HepG2 (cell line): ENCODE data around the gene VSTM5. TPM values are rescaled to one million over a fixed set of nuclear protein-coding genes. Genes with fewer than 3 reads are reported as not detected.
A peak's percentile ranks its signal among the peaks of the same experiment; 100 is the strongest.

Experiments
- ARNTL ChIP-seq: sonication (generic); formaldehyde crosslinking; IDR thresholded peaks from 2 replicates; pipeline ENCODE4 v1.4.0; 2020; ENCODE audit warnings: mild to moderate bottlenecking, missing genetic modification reagents
- ATF7 ChIP-seq, 2 experiments: fragments of 450-650 bp in 1 of 2; sonication (generic) in 1 of 2; formaldehyde crosslinking in 1 of 2; IDR thresholded peaks; 2 replicates each; pipeline versions ENCODE4 v1.4.0 to v1.6.1; 2016 to 2020; ENCODE audit warnings: antibody characterized with exemption in 1 of 2, mild to moderate bottlenecking in 1 of 2, missing genetic modification reagents in 1 of 2
- FOXA1 ChIP-seq, 2 experiments: fragments of 450-650 bp in 1 of 2; sonication (generic) in 1 of 2; formaldehyde crosslinking in 1 of 2; IDR thresholded peaks; 2 replicates each; pipeline versions ENCODE4 v1.4.0 to v1.6.1; 2016 to 2020; ENCODE audit warnings: missing genetic modification reagents in 1 of 2
- FOXC1 ChIP-seq: sonication (generic); formaldehyde crosslinking; IDR thresholded peaks from 2 replicates; pipeline ENCODE4 v1.8.0; 2022; ENCODE audit warnings: mild to moderate bottlenecking, missing genetic modification reagents, borderline replicate concordance
- GATA4 ChIP-seq: sonication (generic); IDR thresholded peaks from 2 replicates; pipeline ENCODE4 v1.6.1; 2016; ENCODE audit warnings: antibody characterized with exemption, low read depth, borderline replicate concordance
- MAZ ChIP-seq, 2 experiments: sonication (generic) in 1 of 2; formaldehyde crosslinking in 1 of 2; IDR thresholded peaks; 2 replicates each; pipeline versions ENCODE4 v1.5.0 to v1.6.1; 2012 to 2020; ENCODE audit warnings: low read depth in 2 of 2, mild to moderate bottlenecking in 2 of 2, borderline replicate concordance in 1 of 2, improper control_type of control experiment in 1 of 2, low read length in 1 of 2, missing genetic modification reagents in 1 of 2, moderate library complexity in 1 of 2
- MBD4 ChIP-seq: IDR thresholded peaks from 2 replicates; pipeline ENCODE4 v1.6.1; 2012; ENCODE audit warnings: low read length, inconsistent platforms, borderline replicate concordance
- MTA1 ChIP-seq: sonication (generic); formaldehyde crosslinking; IDR thresholded peaks from 2 replicates; pipeline ENCODE4 v1.4.0; 2020; ENCODE audit warnings: missing genetic modification reagents, mild to moderate bottlenecking, borderline replicate concordance
- MYNN ChIP-seq: sonication (generic); formaldehyde crosslinking; IDR thresholded peaks from 2 replicates; pipeline ENCODE4 v1.4.0; 2020; ENCODE audit warnings: mild to moderate bottlenecking, low read depth, missing genetic modification reagents
- RFX5 ChIP-seq: IDR thresholded peaks from 2 replicates; pipeline ENCODE4 v1.6.1; 2011; ENCODE audit warnings: low read depth, low read length, improper control_type of control experiment
- SMARCC2 ChIP-seq: fragments of 450-650 bp; IDR thresholded peaks from 2 replicates; pipeline ENCODE4 v1.6.1; 2017; ENCODE audit warnings: antibody characterized with exemption, mild to moderate bottlenecking
- SP5 ChIP-seq: IDR thresholded peaks from 2 replicates; pipeline ENCODE4 v1.6.1; 2016; ENCODE audit warnings: low read depth, borderline replicate concordance
- SUZ12 ChIP-seq: fragments of 150-350 bp; IDR thresholded peaks from 2 replicates; pipeline ENCODE4 v1.6.1; 2014; ENCODE audit warnings: low read depth, low read length
- ZFY ChIP-seq: sonication (generic); formaldehyde crosslinking; IDR thresholded peaks from 2 replicates; pipeline ENCODE4 v1.4.0; 2020; ENCODE audit warnings: missing genetic modification reagents
- ZNF143 ChIP-seq: sonication (generic); formaldehyde crosslinking; IDR thresholded peaks from 2 replicates; pipeline ENCODE4 v1.4.0; 2020; ENCODE audit warnings: missing genetic modification reagents
- ZNF317 ChIP-seq: sonication (generic); formaldehyde crosslinking; IDR thresholded peaks from 2 replicates; pipeline ENCODE4 v1.5.0; 2020; ENCODE audit warnings: mild to moderate bottlenecking, missing genetic modification reagents
- ZNF644 ChIP-seq: IDR thresholded peaks from 2 replicates; pipeline ENCODE4 v1.6.1; 2016; ENCODE audit warnings: low read depth
- ZNF709 ChIP-seq: sonication (generic); formaldehyde crosslinking; IDR thresholded peaks from 2 replicates; pipeline ENCODE4 v1.5.0; 2020; ENCODE audit warnings: mild to moderate bottlenecking, missing genetic modification reagents
- polyA plus RNA-seq, 8 experiments: library from polyadenylated mRNA; depleted of rRNA in 3 of 8; stranded (reverse) in 7 of 8; unstranded in 1 of 8; fragments of >200 nt; fragmentation: Illumina TruSeq in 4 of 8; extraction: Trizol in 4 of 8; gene quantifications; 2 replicates each; pipeline versions ENCODE4 v1.2.1 to v1.2.3, GENCODE V29; 2011 to 2016; ENCODE audit warnings: low read depth in 4 of 8, missing spikeins in 1 of 8, mixed read lengths in 1 of 8; ENCODE audit not compliant: insufficient read depth in 1 of 8
- total RNA-seq, 5 experiments: library from RNA; depleted of rRNA; stranded (reverse); fragments of >200 nt; fragmentation: Illumina TruSeq; extraction: Trizol; gene quantifications; 2 replicates each; pipeline ENCODE4 v1.2.3, GENCODE V29; 2016; ENCODE audit warnings: low read depth in 1 of 5
- TF ChIP-seq, protein P1 (sequence below): sonication (generic); formaldehyde crosslinking; IDR thresholded peaks from 2 replicates; pipeline ENCODE4 v1.8.1; 2023; ENCODE audit warnings: missing genetic modification reagents, mild to moderate bottlenecking, borderline replicate concordance
- TF ChIP-seq, protein P2 (sequence below): sonication (generic); formaldehyde crosslinking; IDR thresholded peaks from 2 replicates; pipeline ENCODE4 v1.4.0; 2020; ENCODE audit warnings: missing genetic modification reagents
- TF ChIP-seq, protein P3 (sequence below): sonication (generic); formaldehyde crosslinking; IDR thresholded peaks from 2 replicates; pipeline ENCODE4 v1.5.0; 2020; ENCODE audit warnings: mild to moderate bottlenecking, missing genetic modification reagents
- TF ChIP-seq, protein P4 (sequence below): sonication (generic); formaldehyde crosslinking; IDR thresholded peaks from 2 replicates; pipeline ENCODE4 v1.8.0; 2022; ENCODE audit warnings: mild to moderate bottlenecking, missing genetic modification reagents, moderate library complexity
- TF ChIP-seq, protein P5 (sequence below): sonication (generic); formaldehyde crosslinking; conservative IDR thresholded peaks from 2 replicates; pipeline ENCODE4 v1.4.0; 2020; ENCODE audit warnings: missing genetic modification reagents
- TF ChIP-seq, protein P6 (sequence below): sonication (generic); formaldehyde crosslinking; IDR thresholded peaks from 2 replicates; pipeline ENCODE4 v1.4.0; 2020; ENCODE audit warnings: low read depth, mild to moderate bottlenecking, missing genetic modification reagents

The VSTM5 gene
- total and polyA plus RNA-seq, 2 of the 13 experiments (the other 11 are each of a cell fraction or from before 2014, with no cell fraction given) = not detected

DNA sequence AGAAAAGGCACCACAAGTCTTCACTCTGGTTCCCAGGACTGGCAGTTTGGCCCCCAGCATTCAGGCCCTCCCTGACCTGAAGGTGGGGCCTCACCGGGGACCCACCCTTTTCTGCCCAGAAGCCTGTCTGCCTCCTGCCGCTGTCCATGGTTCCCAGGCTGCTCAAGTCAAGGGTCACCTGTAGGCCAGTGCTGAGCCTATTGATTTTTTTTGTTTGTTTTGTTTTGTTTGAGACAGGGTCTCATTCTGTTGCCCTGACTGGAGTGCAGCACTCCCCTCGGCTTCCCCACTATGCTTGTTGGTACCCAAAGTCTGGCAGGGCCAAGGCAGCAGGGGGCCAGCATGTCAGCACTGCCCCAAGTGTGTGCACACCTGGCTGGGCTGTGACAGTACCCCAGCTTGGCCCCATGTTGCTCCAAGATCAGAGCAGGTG lies 77.4 kb downstream of the VSTM5 start (continued):
- TF ChIP-seq, protein P1, sequence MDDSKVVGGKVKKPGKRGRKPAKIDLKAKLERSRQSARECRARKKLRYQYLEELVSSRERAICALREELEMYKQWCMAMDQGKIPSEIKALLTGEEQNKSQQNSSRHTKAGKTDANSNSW (CRISPR knock-in tag) = no peak
- TF ChIP-seq RFX5 (no peak), ATF7 (IDR thresholded peaks at IDR 0.05) (no peak), ATF7 (CRISPR knock-in tag; IDR thresholded peaks at IDR 0.05) (0 out of 2 replicates have a peak, but pooled peaks have one; percentile 51), ZNF709 (CRISPR knock-in tag) (peak; percentile 83), ZFY (CRISPR knock-in tag) (no peak), SMARCC2 (no peak), MYNN (CRISPR knock-in tag) (no peak), ZNF317 (CRISPR knock-in tag) (0 out of 2 replicates have a peak, but pooled peaks have one; percentile 67), FOXC1 (CRISPR knock-in tag) (no peak; the same call in 1 of the 2 replicates), MBD4 (no peak), GATA4 (no peak), MTA1 (CRISPR knock-in tag) (no peak; the same call in 1 of the 2 replicates), SP5 (no peak), FOXA1 (IDR thresholded peaks at IDR 0.05) (no peak), FOXA1 (CRISPR knock-in tag; IDR thresholded peaks at IDR 0.05) (0 out of 2 replicates have a peak, but pooled peaks have one; percentile 16), ZNF644 (peak; percentile 56; the same call in 1 of the 2 replicates), MAZ (IDR thresholded peaks at IDR 0.05; ENCODE audit: borderline replicate concordance, low read depth, low read length) (no peak), MAZ (CRISPR knock-in tag; IDR thresholded peaks at IDR 0.05; ENCODE audit: low read depth) (peak; percentile 64), ZNF143 (CRISPR knock-in tag) (no peak), SUZ12 (no peak), ARNTL (CRISPR knock-in tag) (peak; percentile 82)
- TF ChIP-seq, protein P2, sequence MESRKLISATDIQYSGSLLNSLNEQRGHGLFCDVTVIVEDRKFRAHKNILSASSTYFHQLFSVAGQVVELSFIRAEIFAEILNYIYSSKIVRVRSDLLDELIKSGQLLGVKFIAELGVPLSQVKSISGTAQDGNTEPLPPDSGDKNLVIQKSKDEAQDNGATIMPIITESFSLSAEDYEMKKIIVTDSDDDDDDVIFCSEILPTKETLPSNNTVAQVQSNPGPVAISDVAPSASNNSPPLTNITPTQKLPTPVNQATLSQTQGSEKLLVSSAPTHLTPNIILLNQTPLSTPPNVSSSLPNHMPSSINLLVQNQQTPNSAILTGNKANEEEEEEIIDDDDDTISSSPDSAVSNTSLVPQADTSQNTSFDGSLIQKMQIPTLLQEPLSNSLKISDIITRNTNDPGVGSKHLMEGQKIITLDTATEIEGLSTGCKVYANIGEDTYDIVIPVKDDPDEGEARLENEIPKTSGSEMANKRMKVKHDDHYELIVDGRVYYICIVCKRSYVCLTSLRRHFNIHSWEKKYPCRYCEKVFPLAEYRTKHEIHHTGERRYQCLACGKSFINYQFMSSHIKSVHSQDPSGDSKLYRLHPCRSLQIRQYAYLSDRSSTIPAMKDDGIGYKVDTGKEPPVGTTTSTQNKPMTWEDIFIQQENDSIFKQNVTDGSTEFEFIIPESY (CRISPR knock-in tag) = no peak
- TF ChIP-seq, protein P3, sequence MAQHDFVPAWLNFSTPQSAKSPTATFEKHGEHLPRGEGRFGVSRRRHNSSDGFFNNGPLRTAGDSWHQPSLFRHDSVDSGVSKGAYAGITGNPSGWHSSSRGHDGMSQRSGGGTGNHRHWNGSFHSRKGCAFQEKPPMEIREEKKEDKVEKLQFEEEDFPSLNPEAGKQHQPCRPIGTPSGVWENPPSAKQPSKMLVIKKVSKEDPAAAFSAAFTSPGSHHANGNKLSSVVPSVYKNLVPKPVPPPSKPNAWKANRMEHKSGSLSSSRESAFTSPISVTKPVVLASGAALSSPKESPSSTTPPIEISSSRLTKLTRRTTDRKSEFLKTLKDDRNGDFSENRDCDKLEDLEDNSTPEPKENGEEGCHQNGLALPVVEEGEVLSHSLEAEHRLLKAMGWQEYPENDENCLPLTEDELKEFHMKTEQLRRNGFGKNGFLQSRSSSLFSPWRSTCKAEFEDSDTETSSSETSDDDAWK = no peak
- TF ChIP-seq, protein P4, sequence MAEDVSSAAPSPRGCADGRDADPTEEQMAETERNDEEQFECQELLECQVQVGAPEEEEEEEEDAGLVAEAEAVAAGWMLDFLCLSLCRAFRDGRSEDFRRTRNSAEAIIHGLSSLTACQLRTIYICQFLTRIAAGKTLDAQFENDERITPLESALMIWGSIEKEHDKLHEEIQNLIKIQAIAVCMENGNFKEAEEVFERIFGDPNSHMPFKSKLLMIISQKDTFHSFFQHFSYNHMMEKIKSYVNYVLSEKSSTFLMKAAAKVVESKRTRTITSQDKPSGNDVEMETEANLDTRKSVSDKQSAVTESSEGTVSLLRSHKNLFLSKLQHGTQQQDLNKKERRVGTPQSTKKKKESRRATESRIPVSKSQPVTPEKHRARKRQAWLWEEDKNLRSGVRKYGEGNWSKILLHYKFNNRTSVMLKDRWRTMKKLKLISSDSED (CRISPR knock-in tag) = no peak
- TF ChIP-seq, protein P5, sequence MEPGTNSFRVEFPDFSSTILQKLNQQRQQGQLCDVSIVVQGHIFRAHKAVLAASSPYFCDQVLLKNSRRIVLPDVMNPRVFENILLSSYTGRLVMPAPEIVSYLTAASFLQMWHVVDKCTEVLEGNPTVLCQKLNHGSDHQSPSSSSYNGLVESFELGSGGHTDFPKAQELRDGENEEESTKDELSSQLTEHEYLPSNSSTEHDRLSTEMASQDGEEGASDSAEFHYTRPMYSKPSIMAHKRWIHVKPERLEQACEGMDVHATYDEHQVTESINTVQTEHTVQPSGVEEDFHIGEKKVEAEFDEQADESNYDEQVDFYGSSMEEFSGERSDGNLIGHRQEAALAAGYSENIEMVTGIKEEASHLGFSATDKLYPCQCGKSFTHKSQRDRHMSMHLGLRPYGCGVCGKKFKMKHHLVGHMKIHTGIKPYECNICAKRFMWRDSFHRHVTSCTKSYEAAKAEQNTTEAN = no peak
- TF ChIP-seq, protein P6, sequence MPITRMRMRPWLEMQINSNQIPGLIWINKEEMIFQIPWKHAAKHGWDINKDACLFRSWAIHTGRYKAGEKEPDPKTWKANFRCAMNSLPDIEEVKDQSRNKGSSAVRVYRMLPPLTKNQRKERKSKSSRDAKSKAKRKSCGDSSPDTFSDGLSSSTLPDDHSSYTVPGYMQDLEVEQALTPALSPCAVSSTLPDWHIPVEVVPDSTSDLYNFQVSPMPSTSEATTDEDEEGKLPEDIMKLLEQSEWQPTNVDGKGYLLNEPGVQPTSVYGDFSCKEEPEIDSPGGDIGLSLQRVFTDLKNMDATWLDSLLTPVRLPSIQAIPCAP (CRISPR knock-in tag) = peak; percentile 74; the same call in 1 of the 2 replicates
